CD4-positive, alpha-beta T cell treated with Interleukin-2 at 100 ng/mL for 4 hours (primary cell): Measurements from ENCODE around the gene BIN2.

ENCODE experiments used
- DNase-seq: peaks from one replicate; pipeline ENCODE4 v3.0.0-alpha.2; 2020; ENCODE audit warnings: low spot score

BIN2 gene

GRCh38 chr12:51323966-51324895 lies at the start of gene BIN2:
BIN2 (minus strand) TSS chr12:51324174; CDS start chr12:51324102, 72 bp downstream.
- peak; percentile 69 for DNase-seq

DNA sequence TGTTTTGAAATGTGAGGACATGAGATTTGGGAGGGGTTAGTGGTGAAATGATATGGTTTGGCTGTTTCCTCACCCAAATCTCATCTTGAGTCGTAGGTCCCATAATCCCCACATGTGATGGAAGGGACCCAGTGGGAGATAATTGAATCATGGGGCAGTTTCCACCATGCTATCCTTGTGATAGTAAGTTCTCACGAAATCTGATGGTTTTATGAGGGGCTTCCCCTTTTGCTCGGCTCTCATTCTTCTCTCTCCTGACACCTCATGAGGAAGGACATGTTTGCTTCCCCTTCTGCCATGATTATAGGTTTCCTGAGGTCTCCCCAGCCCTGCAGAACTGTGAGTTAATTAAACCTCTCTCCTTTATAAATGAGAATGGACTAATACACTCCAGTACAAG lies 49.2 kb upstream of the BIN2 start:
- no peak for DNase-seq

- DNase-seq, result no peak
Observed at GRCh38 chr12:51372021-51372420, 48.0 kb upstream of the BIN2 start.

DNA sequence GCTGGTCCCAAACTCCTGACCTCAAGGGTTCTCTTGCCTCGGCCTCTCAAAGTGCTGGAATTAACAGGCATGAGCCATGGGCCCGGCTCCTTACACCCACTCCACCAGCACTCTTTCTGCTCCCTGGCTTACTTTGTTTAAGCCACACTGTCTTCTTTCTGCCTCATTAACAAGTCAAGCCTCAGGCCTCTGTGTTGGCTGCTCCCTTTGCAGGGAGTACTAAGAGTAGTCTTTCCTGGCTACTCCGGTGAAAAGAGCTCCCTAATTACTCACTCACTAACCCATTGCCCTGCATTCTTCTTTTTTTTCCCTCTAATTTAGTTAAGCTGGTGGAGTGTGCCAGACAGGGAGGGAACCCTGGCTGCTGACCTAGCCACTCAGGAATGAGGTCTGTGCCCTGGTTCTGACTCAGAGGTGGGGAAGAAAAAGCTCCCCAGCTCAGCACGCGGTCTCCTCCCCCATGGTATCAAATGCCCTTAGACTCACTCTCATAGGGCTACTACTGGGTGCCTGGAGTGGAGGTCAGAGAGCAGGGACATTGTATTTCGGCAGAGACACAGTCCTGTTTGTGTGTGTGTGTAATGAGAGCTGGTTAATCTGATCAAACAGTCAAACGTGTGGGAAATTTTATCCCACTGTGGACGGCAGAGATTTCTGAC lies 47.5 kb upstream of the BIN2 start:
- DNase-seq, result no peak

- no peak for DNase-seq
Observed at GRCh38 chr12:51370667-51371066, 46.7 kb upstream of the BIN2 start.

DNA sequence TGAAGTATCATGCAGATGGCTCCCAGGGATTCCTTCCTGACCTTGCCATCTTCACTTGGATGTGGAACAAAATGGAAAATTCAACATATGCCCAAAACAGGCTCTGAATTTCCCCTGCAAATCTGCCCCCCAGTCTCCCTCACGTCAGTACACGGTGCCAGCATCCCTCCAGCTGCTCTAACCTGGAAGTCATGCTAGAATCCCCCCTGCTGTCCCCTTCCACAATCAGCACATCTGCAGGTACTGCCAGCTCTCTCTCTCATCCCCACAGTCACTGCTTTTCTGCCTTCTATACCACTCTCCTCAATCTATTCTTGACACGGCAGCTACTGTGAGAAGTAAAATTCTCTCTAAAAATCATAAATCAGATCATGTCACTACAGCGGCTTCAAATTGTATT lies 45.6 kb upstream of the BIN2 start:
- DNase-seq, result no peak

- peak; percentile 90 for DNase-seq
Observed at GRCh38 chr12:51368640-51369517, 44.9 kb upstream of the BIN2 start.

- no peak for DNase-seq
Observed at GRCh38 chr12:51365276-51365675, 41.3 kb upstream of the BIN2 start.

- DNase-seq, result no peak
Observed at GRCh38 chr12:51364001-51364400, 40.0 kb upstream of the BIN2 start.

DNA sequence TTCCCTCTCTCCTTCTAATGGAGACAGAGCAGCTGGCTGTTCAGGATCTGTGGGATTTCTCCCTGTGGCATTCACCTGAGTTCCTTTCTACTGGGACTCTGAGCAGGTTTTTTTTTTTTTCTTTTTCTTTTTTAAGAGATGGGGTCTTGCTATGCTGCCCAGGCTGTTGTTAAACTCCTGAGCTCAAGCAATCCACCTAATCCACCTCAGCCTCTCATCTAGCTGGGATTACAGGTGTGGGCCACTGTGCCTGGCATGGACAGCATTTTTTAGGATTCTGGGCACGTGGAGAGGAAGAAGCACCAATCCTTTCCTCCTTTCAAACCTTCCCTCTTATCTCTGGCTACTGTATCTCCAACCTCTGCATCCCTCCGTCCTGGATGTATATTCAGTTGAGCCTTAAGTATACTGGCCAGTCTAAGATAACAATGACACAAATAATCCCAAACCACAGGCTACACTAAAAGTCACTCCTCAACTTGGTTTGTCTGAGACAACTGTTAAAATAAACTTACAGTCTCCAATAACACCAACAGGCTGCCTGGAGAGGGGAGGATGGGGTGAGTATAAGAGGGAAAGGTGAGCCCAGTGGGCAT lies 38.9 kb upstream of the BIN2 start:
- no peak for DNase-seq

- DNase-seq, result no peak
Observed at GRCh38 chr12:51362307-51362706, 38.3 kb upstream of the BIN2 start.

DNA sequence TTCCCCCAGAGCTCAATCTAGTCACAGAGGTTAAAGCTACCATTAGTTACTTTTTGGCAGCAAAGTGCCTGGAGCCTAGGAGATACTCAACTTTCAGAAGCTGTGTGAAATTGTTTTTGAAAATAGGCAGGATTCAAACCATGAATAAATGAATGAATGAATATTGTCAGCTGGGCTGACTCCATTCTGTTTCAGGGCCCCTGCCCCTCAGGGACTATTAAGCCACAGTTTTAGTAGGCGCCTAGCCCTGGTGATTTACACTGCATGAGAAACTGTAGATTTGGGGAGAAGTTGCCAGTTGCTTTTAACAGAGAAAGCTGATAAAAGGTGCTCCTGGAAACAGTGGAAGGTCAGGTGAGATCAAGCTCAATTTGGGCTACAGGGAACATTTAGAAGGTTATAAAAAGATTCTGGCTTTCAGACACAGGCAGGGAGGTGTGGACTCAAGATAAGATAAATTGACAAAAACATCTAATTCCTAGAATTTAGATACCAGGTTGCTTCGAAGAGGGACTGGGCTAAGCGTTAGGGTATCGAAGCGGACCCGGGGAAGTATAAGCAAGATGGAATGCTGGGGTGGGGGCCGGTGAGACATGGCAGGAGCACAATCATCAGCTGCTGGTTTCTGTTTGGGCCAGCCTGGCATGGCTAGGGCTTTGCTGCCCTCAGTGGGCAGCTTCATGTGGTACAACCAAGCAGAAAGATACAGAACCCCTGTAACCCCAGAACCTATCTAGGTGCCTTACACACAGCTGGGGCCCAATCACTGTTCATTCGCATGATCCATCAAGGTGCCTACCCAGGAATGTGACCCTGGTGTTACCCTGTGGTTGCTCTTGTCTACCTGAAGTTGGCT lies 37.4 kb upstream of the BIN2 start:
- no peak for DNase-seq

DNA sequence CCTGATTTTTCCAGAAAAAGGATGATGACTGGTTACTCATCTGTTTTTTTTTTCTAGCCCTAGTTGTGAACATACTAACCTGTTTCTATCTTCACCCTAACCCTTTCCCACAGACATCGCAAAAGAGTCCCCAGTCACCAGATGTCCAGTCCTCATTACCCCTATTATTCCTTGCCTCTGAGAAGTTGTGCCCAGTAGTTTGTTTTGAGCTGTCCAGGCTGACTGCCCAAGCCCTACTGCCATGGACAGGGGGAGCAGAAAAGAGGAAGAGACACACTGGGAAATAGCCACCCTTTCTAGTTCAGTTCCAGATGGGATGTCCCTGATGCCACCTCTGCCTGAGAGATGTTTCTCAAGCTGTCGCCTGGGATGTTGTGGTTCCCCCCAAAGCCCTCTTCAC lies 36.3 kb upstream of the BIN2 start:
- no peak for DNase-seq

DNA sequence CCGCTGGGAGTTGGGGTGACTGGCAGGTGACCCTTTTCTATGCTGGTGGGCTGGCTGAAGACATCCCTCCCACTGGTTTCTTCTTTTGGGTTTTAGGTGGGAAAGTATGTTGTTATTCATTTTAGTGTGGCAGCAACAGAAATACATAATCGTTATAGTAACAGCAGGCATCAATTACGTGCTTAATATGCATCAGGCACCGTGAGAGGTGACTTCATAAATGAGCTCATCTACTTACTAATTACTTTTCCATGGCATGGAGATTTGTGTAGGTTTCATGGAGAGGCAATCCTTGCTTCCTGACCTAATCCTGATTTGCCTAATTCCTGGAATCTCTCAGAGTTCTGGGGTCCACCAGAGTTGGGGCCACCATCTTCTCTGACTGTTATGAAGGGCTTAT lies 35.9 kb upstream of the BIN2 start:
- DNase-seq, result no peak

GRCh38 chr12:51358496-51358895 lies 34.5 kb upstream of the BIN2 start:
- DNase-seq, result no peak

DNA sequence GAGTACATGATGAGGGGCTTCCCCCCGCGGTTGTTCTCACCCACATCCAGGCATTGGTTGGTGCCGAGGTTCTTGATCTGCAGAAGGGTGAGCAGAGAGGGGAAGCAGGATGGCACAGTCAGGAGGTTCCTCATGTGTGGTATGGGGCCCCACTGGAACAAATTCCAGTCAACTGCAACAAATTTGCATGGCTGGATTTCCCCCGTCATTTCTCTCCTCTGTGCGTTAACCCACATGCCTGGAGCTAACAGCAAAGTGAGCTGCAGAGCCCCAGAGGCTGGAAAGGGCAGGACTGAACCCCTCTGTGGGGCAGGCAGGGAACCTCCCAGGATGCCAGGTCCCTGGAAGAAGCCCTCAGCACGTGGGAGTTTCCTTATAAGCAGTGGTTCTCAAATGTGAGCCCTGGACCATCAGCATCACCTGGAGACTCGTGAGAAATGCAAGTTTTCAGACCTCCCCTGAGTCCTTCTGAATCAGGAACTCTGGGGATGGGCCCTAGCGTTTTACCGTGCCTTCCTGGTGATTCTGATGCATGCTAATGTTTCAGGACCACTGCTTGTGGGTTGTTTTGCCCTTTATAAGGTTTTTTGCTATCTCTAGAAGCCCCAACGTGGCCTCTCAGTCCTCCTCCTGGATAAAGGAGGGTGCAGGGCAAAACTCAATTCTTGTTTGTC lies 33.5 kb upstream of the BIN2 start:
- DNase-seq, result no peak

DNA sequence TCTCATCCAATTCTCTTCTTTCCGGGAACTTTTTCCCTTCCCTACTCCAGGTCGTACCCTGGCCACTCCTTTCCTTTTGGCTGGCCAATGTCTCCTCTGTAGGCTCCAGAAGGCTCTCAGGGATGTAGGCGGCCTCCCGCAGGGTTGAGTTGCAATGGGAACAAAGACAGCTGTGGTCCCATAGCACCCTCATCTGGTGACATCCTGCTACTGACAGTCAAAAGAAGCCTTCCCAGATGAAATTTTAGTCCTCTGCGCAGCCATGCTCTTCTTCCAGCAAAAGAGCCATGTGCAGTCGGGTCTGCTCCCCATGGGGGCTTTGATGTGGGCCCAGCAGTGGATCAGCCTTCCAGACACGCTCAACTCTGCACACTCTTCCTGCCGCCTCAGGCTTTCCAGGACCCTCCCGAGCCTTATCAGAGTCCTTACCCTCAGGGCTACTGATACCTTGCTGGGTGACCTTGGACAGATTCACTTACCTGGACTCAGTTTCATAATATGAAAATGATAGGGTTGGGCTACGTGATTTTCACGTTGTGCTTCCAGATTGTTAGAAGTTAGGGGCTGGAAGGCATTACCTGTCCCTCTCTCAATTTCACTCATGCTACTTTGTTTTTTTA lies 28.0 kb upstream of the BIN2 start:
- DNase-seq, result peak; percentile 59

DNA sequence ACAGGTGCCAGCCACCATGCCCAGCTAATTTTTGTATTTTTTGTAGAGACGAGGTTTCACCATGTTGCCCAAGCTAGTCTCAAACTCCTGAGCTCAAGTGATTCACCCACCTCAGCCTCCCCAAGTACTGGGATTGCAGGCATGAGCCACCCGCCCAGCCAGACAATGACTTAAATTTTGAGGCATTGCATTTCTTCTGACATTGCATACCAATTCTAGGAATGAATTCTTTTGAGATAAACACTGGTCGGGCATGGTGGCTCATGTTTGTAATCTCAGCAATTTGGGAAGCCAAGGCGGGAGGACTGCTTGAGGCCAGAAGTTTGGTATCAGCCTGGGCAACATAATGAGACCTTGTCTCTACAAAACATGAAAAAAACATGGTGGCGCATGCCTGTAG lies 25.1 kb upstream of the BIN2 start:
- no peak for DNase-seq

DNA sequence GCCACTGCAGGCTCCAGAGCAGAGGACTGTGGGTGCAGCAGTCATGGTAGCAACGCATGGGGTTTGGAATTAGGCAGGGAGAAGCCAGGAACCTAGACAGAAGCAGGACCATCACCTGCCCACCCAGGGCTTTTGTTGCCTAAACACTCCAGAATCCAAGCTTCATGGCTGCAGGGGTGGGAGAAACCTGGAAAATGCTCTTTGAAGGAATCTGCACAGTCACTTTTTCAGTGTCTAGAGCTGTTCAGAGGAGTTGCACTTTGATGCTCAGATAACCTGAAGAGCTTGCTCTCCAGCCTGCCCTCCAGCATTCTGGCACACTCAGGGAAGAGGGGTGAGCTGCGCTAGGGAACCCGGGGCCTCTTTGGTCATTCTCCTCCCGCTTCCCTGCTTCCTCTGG lies 24.1 kb upstream of the BIN2 start:
- no peak for DNase-seq

DNA sequence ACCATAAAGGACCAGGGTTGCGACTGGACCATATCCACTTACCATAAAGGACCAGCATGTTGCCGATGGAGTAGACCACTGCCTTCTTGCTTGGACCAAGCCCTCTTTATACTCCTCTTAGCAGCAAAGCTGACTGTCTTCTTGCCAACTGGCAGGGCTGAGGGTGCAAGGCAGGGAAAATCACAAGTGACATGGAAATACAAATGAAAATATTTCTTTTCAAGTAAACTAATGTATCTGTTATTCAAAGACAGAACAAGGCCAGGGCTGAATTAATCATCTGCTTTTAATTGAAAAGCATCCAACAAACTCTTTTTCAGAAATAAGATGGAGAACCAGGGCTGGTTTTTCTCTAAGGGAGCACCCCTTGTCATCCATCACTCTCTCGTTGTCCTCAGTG lies 22.6 kb upstream of the BIN2 start, which contains the start of gene CELA1:
CELA1 (minus strand) TSS at position 99 of the 400 bp plus-strand sequence; CDS start at position 58, 41 bp downstream.
- no peak for DNase-seq
